ENCODE results near the gene TRAF2. TPM values are rescaled to one million over a fixed set of nuclear protein-coding genes. Genes with fewer than 3 reads are reported as not detected.
A peak's percentile ranks its signal among the peaks of the same experiment; 100 is the strongest.

TRAF2 gene
- total and polyA plus RNA-seq, 8 donors: 5.5 to 248 (median 11.7) TPM

- H3K36me3 ChIP-seq: peaks cover 28 to 36% (median 31%) of the 10 kb centered on the region in 4 donors
- no peaks in the 10 kb centered on the region for H3K9me3 ChIP-seq
- WGBS, 5 donors: 40 to 79% (median 73%) methylated on average over 1 to 15 of the region's 15 CpGs; no CpG with 5 or more reads in 1 of the 5 donors
- H3K27me3 ChIP-seq: no peaks in the 10 kb centered on the region
- peaks cover 42 to 85% (median 73%) of the 10 kb centered on the region in 4 donors for H3K4me1 ChIP-seq
- no peak for DNase-seq
- no peak for TF ChIP-seq POLR2AphosphoS5 (IDR thresholded peaks at IDR 0.05)
- no peak for TF ChIP-seq CTCF (IDR thresholded peaks at IDR 0.05)
- no peak for TF ChIP-seq EP300 (IDR thresholded peaks at IDR 0.05)
- TF ChIP-seq POLR2A (IDR thresholded peaks at IDR 0.05): no peak
- intact Hi-C loops (cut with DNase I; ENCODE audit: low total_unique reads): loop anchor here (10.0 kb wide), 1 partner anchor 86 kb away; the partner anchor contains the start of genes C8G and FBXW5
- peak overlapping the region; percentile 76 to 90 (median 81) for H3K27ac ChIP-seq
- no peak overlapping the region for H3K4me3 ChIP-seq
These were observed 27.9 kb upstream of the TRAF2 start for GRCh38 chr9:136858452-136858843.

- H3K9me3 ChIP-seq: no peaks in the 10 kb centered on the region
- no peaks in the 10 kb centered on the region for H3K27me3 ChIP-seq
- peak overlapping the region; percentile 76 to 90 (median 81) for H3K27ac ChIP-seq
- intact Hi-C loops (cut with DNase I; ENCODE audit: low total_unique reads): loop anchor here (10.0 kb wide), 1 partner anchor 86 kb away; the partner anchor contains the start of genes C8G and FBXW5
- peak; percentile 72 to 95 for DNase-seq
- WGBS, 5 donors: 30 to 67% (median 41%) methylated on average over 7 to 20 of the region's 20 CpGs
- H3K4me1 ChIP-seq: peaks cover 43 to 87% (median 77%) of the 10 kb centered on the region in 4 donors
- peak overlapping the region in 1 of 4 donors; percentile 13 for H3K4me3 ChIP-seq
- H3K36me3 ChIP-seq: peaks cover 34 to 43% (median 37%) of the 10 kb centered on the region in 4 donors
- TF ChIP-seq POLR2AphosphoS5 (IDR thresholded peaks at IDR 0.05) (peak in 2 of 3 donors; percentile 20 to 44), CTCF (IDR thresholded peaks at IDR 0.05) (no peak)
These were observed 27.2 kb upstream of the TRAF2 start for GRCh38 chr9:136858844-136859757.

GRCh38 chr9:136860529-136860928 lies 25.8 kb upstream of the TRAF2 start:
- H3K4me1 ChIP-seq: peaks cover 57 to 86% (median 85%) of the 10 kb centered on the region in 4 donors
- H3K4me3 ChIP-seq: no peak overlapping the region
- peak overlapping the region; percentile 76 to 90 (median 81) for H3K27ac ChIP-seq
- intact Hi-C loops (cut with DNase I; ENCODE audit: low total_unique reads): no loop called here
- no peaks in the 10 kb centered on the region for H3K27me3 ChIP-seq
- H3K36me3 ChIP-seq: peaks cover 34 to 44% (median 39%) of the 10 kb centered on the region in 4 donors
- no peaks in the 10 kb centered on the region for H3K9me3 ChIP-seq
- 67 to 82% (median 77%) methylated on average over 7 to 9 of the region's 9 CpGs for WGBS, 5 donors
- DNase-seq: peak in 1 of 2 donors; percentile 19
- no peak for TF ChIP-seq CTCF (IDR thresholded peaks at IDR 0.05)
- TF ChIP-seq EP300 (IDR thresholded peaks at IDR 0.05): no peak
- no peak for TF ChIP-seq POLR2A (IDR thresholded peaks at IDR 0.05)
- TF ChIP-seq POLR2AphosphoS5 (IDR thresholded peaks at IDR 0.05): no peak

GRCh38 chr9:136860933-136861873 lies 25.1 kb upstream of the TRAF2 start:
- no peak for DNase-seq
- intact Hi-C loops (cut with DNase I; ENCODE audit: low total_unique reads): no loop called here
- peaks cover 57 to 85% (median 80%) of the 10 kb centered on the region in 4 donors for H3K4me1 ChIP-seq

More at GRCh38 chr9:136860933-136861873, 25.1 kb upstream of the TRAF2 start:
- Histone ChIP-seq H3K27ac (peak overlapping the region; percentile 76 to 90 (median 81)), H3K9me3 (no peaks in the 10 kb centered on the region), H3K4me3 (no peak overlapping the region), H3K27me3 (no peaks in the 10 kb centered on the region), H3K36me3 (peaks cover 34 to 44% (median 39%) of the 10 kb centered on the region in 4 donors)
- TF ChIP-seq EP300 (IDR thresholded peaks at IDR 0.05) (no peak), POLR2A (IDR thresholded peaks at IDR 0.05) (no peak), CTCF (IDR thresholded peaks at IDR 0.05) (no peak), POLR2AphosphoS5 (IDR thresholded peaks at IDR 0.05) (no peak)
- WGBS, 5 donors: 89 to 94% (median 90%) methylated on average over 6 to 22 of the region's 22 CpGs

All from stomach (tissue), 9 donors.